Inferior parietal cortex (tissue), 1 donor: Measurements from ENCODE around the gene CLASP1.
"Not testable (repeated sequence)": the region's sequence is repeated elsewhere in the genome, so short reads cannot be mapped to it uniquely, and the experiment has no call there.

Source experiments
- DNase-seq: peaks from one replicate; pipeline ENCODE4 v3.0.0-alpha.2; 2016; ENCODE audit errors: extremely low spot score

CLASP1 gene

DNA sequence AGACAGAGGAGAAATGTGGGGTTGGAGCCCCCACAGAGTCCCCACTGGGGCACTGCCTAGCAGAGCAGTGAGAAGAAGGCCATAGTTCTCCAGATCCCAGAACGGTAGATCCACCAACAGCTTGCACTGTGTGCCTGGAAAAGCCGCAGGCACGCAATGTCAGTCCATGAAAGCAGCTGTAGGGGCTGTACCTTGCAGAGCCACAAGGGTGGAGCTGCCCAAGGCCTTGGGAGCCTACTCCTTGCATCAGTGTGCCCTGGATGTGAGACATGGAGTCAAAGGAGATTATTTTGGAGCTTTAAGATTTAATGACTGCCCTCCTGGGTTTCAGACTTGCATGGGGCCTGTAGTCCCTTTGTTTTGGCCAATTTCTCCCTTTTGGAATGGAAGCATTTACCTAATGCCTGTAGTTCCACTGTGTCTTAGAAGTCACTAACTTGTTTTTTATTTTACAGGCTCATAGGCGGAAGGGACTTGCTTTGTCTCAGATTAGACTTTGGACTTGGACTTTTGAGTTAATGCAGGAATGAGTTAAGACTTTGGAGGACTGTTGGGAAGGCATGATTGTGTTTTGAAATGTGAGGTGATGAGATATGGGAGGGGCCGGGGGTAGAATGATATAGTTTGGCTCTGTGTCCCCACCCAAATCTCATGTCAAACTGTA, 274.7 kb downstream of the CLASP1 start:
- DNase-seq, result not testable (repeated sequence)

- DNase-seq, result no peak
Measured at GRCh38 chr2:121372721-121373353, 276.4 kb downstream of the CLASP1 start.

GRCh38 chr2:121372082-121372481, 277.2 kb downstream of the CLASP1 start:
- DNase-seq, result no peak

GRCh38 chr2:121368836-121369235, 280.4 kb downstream of the CLASP1 start:
- no peak for DNase-seq

DNA sequence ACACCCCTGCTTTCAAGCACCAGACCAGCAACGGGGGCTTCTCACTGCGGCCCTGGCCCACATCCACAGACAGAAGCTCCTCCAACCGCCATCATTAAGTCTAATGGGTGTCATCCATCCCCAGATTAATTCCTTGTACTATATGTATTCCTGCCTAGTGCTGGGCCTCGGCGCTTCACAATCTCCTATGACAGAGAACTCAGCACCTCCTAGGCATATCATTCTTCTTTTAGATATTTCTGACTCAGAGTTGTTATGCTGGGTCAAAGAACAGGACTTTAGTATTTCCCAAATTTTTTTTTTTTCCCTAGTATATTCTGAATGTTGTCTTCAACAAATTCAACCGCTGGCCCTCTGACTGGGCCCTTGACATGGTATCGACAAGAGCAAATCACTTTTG, 281.1 kb downstream of the CLASP1 start:
- no peak for DNase-seq

DNA sequence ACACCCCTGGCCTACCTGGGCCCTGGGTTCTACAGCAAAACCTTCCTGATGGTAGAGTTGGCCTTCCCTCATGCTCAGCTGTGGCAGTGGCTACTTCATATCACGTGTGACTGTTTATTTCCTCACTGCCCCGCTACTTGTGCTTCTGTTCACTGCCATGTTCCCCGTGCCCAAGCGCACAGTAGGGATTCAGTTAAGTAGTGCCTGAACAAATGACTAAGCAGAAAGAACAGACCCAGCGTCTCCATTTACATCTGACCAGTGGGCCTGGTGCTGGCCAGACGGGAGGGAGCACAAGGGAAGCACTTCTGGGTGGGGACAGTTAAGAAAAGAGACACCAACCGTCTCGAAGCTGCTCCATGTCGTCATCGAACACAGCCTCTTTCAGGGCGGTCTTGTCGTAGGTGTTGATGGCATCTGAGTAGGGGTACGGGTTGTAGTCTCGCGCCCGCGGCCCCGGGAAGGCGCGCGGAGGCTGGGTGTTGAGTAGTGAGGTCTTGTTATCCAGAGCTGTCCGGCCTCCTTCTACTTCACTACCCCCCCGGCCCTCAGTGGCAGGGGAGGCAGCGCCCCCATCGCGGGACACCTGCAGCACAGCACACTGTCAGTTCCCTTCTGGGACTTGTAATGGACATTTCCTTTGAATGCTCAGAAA, 281.9 kb downstream of the CLASP1 start:
- no peak for DNase-seq

- no peak for DNase-seq
Measured at GRCh38 chr2:121366040-121366439, 283.2 kb downstream of the CLASP1 start.

DNA sequence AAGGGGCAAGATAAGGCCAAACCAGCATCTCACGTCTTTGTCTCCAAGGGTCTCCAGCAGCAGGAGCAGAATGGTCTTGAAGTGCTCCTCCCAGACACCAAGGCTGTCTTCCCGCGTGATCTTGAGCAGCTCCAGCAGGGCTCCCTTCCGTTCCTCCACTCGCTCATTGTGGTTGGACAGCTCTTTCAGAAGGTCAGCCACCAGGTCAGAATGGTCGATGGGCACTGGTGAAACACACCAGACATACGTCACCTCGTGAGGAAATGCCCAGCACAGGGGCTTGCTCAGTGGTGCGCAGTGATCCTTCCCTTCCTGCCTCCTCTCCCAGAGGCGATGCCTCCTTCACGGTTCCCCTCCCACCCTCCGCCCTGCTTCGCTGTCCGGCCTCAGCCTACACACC, 284.2 kb downstream of the CLASP1 start:
- DNase-seq, result no peak

DNA sequence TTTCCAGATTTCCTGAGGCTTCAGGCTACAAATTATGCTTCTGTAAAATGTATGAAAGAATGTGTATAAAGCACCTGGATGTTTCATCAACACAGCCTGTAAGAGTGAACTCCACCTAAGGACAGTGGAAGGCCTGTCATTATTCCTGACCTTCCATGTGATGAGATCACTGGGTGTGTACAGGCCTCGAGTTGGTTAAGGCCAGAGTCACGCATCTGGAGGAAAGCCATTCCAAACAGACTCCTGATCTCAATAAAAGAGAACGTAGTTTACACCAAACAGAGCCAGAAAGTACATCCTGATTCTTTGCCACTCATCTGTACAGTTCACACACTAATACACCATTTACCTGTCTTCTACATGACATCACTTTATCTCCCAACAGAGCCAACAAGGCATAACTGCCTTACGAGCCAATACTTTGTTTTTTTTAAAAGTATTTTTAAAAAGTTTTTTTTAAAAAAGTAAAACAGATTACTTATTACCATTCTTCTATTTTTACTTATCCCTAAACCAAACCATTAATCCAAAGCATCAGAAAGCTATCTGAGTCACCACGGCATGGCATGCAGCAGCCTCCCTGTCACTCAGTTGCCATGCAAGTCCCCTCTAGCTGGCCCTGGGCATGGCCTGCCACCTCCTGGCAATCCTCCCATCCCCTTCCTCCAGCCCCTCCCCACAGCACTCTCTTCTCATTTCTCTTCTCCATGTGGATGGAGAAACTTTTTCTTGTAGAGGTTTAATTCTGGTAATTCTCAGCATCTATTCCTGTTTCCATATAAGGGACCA, 285.4 kb downstream of the CLASP1 start:
- no peak for DNase-seq

- DNase-seq, result no peak
Measured at GRCh38 chr2:121362774-121363173, 286.5 kb downstream of the CLASP1 start.

DNA sequence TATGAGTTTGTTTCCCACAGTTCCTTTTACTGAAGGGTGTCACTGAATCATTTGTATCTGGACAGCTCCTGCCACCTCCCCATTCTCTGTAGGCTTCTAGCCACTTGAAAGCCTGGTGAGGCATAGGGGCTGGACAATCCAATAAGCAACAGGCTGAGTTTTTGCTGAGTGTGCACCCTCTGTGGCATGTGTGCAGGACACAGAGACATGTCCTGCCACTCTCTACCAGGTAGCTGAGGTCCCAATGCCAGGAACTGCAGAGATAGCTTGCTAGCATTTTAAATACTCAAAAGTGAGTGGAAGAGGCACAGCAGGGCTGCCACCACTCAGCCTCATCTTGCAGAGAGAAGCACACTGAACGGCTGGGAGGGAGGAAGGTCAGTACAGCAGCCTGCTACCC, 287.0 kb downstream of the CLASP1 start:
- DNase-seq, result no peak

- DNase-seq, result no peak
Measured at GRCh38 chr2:121360566-121361300, 288.5 kb downstream of the CLASP1 start.

GRCh38 chr2:121359716-121360565, 289.3 kb downstream of the CLASP1 start:
- DNase-seq, result no peak

GRCh38 chr2:121359170-121359569, 290.1 kb downstream of the CLASP1 start:
- no peak for DNase-seq

DNA sequence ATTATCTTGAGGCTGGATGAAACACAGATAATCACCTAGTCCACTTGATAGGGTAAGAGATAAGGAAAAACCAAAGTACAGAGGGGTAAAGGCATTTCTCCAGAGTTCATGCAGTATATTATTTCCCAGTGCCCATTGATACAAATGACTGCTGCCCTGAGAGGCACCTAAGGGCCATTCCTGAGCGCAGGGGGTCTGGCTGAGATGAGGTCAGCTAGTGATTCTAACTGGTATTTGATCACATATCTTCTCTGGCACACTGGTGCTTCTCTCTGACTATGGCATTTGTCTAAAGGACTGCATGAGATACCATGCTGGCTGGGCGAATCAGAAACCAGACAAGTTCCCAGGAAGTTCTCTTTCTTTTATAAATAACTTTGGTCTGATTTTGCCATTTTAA, 291.0 kb downstream of the CLASP1 start:
- DNase-seq, result no peak

DNA sequence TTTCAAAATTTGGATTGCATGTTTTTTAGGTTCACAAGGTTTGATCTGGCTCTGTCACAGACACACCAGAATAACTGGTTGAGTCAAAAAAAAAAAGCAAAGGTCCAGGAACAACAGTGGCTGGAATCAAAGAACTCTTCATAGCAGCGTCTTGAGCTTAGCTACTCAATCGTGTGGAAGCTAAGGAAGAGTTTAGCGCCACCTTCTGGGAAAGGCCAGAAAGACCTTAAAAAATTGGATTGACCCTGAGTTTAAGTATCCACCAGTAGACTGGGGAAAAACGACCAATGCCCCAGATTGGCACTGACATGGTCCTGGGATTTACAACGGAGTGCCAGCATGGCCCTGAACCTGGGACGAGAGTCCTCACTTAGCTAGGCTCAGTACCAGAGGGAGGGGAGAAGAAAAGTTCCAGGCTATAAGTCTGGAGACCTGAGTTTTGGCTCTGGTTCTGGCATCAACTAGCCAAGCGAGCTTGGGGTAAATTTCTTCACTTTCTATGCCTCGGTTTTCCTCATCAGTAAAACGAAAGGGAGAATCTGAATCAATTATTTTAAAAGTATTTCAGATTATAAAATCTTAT, 293.1 kb downstream of the CLASP1 start:
- peak; percentile 91 for DNase-seq

DNA sequence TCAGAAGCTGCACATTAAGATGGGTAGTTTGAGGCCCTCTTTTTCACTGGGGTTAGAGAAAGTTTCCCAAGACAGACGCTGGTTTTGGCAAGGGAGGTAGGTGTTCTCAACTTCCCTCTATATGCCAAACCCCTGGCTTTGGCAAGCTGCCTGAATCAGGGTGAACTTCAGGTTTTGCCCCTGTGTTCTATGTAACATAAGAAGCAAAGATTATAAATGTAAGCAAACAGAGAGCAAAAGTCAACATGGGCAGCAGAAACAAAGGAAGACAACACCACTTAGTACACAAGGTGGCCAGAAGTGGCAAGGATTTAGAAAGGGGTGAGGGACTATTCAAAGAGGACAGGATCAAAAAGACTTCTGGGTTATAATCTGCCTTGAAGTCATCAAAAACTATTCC, 293.8 kb downstream of the CLASP1 start:
- DNase-seq, result no peak

DNA sequence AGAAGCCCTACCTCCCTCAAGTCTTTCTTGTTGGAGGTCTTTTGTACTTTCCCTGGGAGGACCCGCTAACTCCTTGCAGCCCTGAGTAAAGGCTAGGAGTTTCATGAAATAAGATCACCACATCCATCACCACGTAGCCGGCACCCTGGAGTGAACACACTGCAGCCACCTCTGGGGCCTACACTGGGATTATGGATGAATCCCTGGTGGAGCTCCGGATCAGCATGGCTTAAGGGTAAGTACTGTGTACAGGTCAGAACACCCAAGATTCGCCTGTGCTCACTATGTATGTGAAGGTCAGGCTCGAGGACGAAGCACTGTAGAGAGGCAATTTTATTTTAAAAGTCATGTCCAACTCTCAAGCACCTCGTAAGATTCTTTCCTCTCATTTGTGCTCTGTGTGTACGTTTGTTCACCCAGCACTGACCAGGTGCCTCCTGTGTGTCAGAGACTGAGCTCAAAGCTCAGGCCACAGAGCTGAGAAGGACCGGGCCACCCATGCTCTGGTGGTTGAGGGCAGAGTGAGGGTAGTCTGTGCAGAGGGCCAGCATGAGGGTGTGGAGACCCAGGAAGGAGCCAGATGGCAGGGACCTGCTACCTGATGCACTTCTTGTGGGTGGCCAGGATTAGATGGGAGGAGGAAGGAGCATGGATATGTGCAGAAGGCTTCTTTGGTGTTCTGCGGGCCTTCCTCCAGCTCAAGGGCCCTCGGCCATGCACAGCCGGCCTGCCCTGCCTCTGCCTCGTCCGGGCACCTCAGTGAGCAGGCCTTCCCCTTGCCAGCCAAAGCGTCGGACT, 297.5 kb downstream of the CLASP1 start:
- DNase-seq, result no peak

GRCh38 chr2:121350890-121351289, 298.4 kb downstream of the CLASP1 start:
- DNase-seq, result no peak

DNA sequence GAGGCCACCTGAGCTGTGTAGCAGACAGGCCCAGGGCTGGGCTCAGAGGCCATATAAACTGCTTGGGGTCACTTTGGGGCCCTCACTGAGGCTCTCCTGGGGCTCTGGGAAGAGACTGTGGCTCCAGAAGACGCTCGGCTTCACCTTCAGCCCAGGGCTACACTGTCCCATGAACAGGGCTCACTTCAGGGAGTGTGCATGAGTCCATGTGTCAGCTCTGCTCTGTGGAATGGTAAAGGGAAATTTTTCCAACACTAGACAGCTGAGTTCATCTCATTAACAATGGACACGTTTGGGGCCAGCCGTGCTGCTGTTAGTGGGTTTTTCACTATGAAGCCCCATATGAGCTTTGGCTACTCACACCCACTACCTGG, 298.9 kb downstream of the CLASP1 start:
- no peak for DNase-seq
